HG03442 (cell line): ENCODE results near the gene CDC42BPB.

Experiments
- ATAC-seq: cut with Tn5 transposase; IDR thresholded peaks from one replicate; pipeline ENCODE4 v1.9.1; 2021; ENCODE audit warnings: mild to moderate bottlenecking, moderate library complexity; ENCODE audit not compliant: unreplicated experiment

The CDC42BPB gene

GRCh38 chr14:103001226-103001625, 56.1 kb downstream of the CDC42BPB start:
- ATAC-seq, result no peak

- no peak for ATAC-seq
Measured at GRCh38 chr14:103000291-103000921, 56.9 kb downstream of the CDC42BPB start.

- ATAC-seq, result no peak
Measured at GRCh38 chr14:102999227-102999895, 58.0 kb downstream of the CDC42BPB start.

GRCh38 chr14:102998393-102998792, 59.0 kb downstream of the CDC42BPB start:
- no peak for ATAC-seq

- ATAC-seq, result no peak
Measured at GRCh38 chr14:102996941-102997340, 60.4 kb downstream of the CDC42BPB start.

- ATAC-seq, result no peak
Measured at GRCh38 chr14:102994689-102995088, 62.7 kb downstream of the CDC42BPB start.

GRCh38 chr14:102993523-102993922, 63.8 kb downstream of the CDC42BPB start:
- no peak for ATAC-seq

- ATAC-seq, result no peak
Measured at GRCh38 chr14:102991376-102991775, 66.0 kb downstream of the CDC42BPB start.

GRCh38 chr14:102988054-102988453, 69.3 kb downstream of the CDC42BPB start:
- no peak for ATAC-seq

GRCh38 chr14:102986810-102987579, 70.4 kb downstream of the CDC42BPB start:
- no peak for ATAC-seq

- ATAC-seq, result peak; percentile 90
Measured at GRCh38 chr14:102985665-102986064, 71.7 kb downstream of the CDC42BPB start.

GRCh38 chr14:102984336-102985102, 72.8 kb downstream of the CDC42BPB start:
- ATAC-seq, result no peak

- ATAC-seq, result no peak
Measured at GRCh38 chr14:102983496-102983895, 73.9 kb downstream of the CDC42BPB start.

- no peak for ATAC-seq
Measured at GRCh38 chr14:102982852-102983470, 74.4 kb downstream of the CDC42BPB start.

- ATAC-seq, result no peak
Measured at GRCh38 chr14:102980409-102980810, 76.9 kb downstream of the CDC42BPB start.

- no peak for ATAC-seq
Measured at GRCh38 chr14:102979406-102979805, 77.9 kb downstream of the CDC42BPB start.

- ATAC-seq, result no peak
Measured at GRCh38 chr14:102977475-102977874, 79.9 kb downstream of the CDC42BPB start.

- ATAC-seq, result no peak
Measured at GRCh38 chr14:102975662-102976061, 81.7 kb downstream of the CDC42BPB start.

GRCh38 chr14:102973706-102974285, 83.6 kb downstream of the CDC42BPB start:
- no peak for ATAC-seq

- ATAC-seq, result no peak
Measured at GRCh38 chr14:102971836-102972606, 85.3 kb downstream of the CDC42BPB start.
